ENCODE data around the gene MEGF8. TPM values are rescaled to one million over a fixed set of nuclear protein-coding genes. Genes with fewer than 3 reads are reported as not detected.

The MEGF8 gene
- total RNA-seq, 4 donors from 2014 or later, result 10.7 to 21.5 (median 16.1) TPM

DNA sequence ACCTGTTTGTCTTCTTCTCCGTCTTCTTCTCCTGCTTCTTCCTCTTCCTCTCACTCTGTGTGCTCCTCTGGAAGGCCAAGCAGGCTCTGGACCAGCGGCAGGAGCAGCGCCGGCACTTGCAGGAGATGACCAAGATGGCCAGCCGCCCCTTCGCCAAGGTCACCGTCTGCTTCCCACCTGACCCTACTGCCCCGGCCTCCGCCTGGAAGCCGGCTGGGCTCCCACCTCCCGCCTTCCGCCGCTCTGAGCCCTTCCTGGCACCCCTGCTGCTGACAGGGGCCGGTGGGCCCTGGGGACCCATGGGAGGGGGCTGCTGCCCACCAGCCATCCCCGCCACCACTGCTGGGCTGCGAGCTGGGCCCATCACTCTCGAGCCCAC lies 50.7 kb downstream of the MEGF8 start:
- Histone ChIP-seq H3K4me3 (no peak overlapping the region), H3K36me3 (peaks cover 38% of the 10 kb centered on the region), H3K4me1 (no peaks in the 10 kb centered on the region), H3K27ac (no peak overlapping the region), H3K27me3 (no peaks in the 10 kb centered on the region), H3K9me3 (no peaks in the 10 kb centered on the region)
- no peak for DNase-seq (ENCODE audit: low spot score in 2 of 2)
- no peak for TF ChIP-seq POLR2A (IDR thresholded peaks at IDR 0.05)
- TF ChIP-seq, protein P1, sequence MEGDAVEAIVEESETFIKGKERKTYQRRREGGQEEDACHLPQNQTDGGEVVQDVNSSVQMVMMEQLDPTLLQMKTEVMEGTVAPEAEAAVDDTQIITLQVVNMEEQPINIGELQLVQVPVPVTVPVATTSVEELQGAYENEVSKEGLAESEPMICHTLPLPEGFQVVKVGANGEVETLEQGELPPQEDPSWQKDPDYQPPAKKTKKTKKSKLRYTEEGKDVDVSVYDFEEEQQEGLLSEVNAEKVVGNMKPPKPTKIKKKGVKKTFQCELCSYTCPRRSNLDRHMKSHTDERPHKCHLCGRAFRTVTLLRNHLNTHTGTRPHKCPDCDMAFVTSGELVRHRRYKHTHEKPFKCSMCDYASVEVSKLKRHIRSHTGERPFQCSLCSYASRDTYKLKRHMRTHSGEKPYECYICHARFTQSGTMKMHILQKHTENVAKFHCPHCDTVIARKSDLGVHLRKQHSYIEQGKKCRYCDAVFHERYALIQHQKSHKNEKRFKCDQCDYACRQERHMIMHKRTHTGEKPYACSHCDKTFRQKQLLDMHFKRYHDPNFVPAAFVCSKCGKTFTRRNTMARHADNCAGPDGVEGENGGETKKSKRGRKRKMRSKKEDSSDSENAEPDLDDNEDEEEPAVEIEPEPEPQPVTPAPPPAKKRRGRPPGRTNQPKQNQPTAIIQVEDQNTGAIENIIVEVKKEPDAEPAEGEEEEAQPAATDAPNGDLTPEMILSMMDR (IDR thresholded peaks at IDR 0.05), result no peak
- TF ChIP-seq EP300 (IDR thresholded peaks at IDR 0.05), result no peak
- TF ChIP-seq POLR2AphosphoS5 (IDR thresholded peaks at IDR 0.05), result no peak
- 94% methylated on average over 13 of the region's 17 CpGs for WGBS

DNA sequence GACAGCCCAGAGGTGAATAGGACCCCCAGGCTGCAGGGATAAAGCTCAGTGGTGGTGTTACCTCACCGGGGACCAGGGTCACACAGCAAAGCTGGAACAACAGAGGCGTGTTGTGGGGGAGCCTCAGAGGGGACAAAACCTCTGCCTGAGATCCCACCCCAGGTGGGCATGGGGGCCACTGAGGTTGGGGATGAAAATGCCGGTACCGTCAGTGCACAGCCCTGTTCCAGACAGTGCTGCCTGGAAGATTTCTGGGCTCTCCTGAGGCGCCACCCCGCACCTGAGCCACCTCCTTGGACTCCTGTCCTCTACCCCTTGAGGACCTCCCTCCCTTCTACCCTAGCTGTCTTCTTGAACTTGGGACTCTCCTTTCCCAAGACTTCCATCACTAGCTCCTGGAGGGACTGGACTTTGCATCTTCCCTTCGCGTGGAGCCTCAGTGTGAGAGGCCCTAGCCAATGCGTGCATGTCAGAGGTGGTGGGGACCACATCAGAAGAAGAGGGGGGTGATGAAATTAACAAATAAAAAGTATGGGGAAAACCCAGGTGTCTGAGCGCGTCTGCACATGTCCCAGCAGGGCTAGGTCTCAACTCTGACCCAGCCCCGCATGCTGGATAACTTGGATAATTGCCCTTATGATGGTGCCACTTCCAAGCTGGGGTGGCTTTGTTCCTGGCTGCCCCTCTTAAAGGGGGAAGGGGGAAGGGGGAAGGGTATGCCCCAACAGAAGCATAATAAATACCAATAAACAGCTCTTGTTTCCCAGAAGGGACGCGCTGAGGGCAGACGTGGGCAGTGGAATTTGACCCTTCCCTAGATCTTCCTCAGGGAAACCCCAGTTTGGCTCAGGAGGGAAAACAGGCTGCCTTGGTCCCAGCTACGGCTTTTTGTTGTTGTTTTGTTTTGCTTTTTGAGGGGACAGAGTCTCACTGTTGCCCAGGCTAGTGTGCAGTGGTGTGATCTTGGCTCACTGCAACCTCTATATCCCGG lies 53.1 kb downstream of the MEGF8 start:
- no peaks in the 10 kb centered on the region for H3K4me1 ChIP-seq
- no peaks in the 10 kb centered on the region for H3K9me3 ChIP-seq
- no peak for DNase-seq (ENCODE audit: low spot score in 2 of 2)
- TF ChIP-seq POLR2A (IDR thresholded peaks at IDR 0.05) (no peak), EP300 (IDR thresholded peaks at IDR 0.05) (no peak), POLR2AphosphoS5 (IDR thresholded peaks at IDR 0.05) (no peak)
- TF ChIP-seq, protein P1 (IDR thresholded peaks at IDR 0.05), result no peak
- H3K4me3 ChIP-seq, result no peak overlapping the region
- H3K27ac ChIP-seq, result no peak overlapping the region
- peaks cover 12% of the 10 kb centered on the region for H3K27me3 ChIP-seq
- WGBS, result 66% methylated on average over 17 of the region's 17 CpGs
- peaks cover 21% of the 10 kb centered on the region for H3K36me3 ChIP-seq

DNA sequence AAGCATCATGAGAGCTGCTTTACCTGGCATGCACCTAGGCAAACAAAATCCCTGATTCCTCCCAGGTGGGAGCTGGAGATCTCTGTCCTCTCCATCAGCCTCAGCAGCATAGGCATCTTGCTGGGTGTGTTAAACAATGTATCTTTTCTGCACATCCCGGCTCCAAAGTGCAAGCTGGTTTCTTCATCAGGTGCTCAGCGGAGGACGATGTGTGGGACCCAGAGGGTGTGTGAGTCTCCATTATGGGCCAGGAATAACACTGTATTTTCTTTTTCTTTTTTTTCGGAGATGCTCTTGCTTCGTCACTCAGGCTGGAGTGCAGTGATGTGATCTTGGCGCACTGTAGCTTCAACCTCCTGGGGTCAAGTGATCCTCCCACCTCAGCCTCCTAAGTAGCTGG lies 54.7 kb downstream of the MEGF8 start:
- Histone ChIP-seq H3K27me3 (peaks cover 12% of the 10 kb centered on the region), H3K36me3 (peaks cover 17% of the 10 kb centered on the region), H3K4me1 (no peaks in the 10 kb centered on the region), H3K4me3 (no peak overlapping the region), H3K27ac (no peak overlapping the region), H3K9me3 (no peaks in the 10 kb centered on the region)
- DNase-seq (ENCODE audit: low spot score in 2 of 2), result no peak
- WGBS, result 83% methylated on average over 6 of the region's 6 CpGs
- TF ChIP-seq, protein P1 (IDR thresholded peaks at IDR 0.05), result no peak
- TF ChIP-seq EP300 (IDR thresholded peaks at IDR 0.05) (no peak), POLR2AphosphoS5 (IDR thresholded peaks at IDR 0.05) (no peak), POLR2A (IDR thresholded peaks at IDR 0.05) (no peak)

DNA sequence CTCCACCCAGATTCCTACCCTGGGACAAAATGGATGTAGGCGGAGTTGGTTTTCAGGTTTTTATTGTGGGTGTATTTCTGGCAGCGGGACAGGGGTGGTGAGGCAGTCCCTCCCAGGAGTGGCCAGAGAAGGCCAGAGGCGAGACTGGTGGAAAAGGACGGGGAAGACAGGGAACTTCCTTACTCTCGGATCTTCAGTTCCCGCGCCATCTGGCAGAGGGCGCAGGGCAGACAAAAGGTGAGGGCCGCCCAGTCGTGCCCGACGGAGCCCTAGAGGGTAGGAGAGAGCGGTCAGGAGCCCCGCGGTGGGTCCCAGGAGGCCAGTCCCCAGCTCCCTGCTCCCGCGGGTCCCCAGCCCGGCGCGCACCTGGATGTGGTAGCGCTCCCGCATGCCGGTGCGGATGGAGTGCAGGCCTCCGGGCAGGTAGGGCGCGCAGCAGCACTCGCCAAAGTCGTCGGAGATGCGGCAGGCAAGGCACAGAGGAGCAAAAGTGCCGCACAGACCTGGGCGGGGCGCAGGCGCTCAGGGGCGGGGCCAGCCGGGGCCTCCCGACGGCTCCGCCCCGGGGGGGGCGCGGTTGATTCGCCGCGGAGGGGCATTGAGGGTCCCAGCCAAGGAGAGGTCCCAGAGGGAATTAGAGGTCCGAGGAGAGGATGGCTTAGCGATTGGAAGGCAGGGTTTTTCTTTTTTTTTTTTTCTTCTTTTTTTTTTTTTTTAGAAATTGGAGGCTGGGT lies 61.7 kb downstream of the MEGF8 start:
- WGBS, result 2% methylated on average over 43 of the region's 48 CpGs
- no peaks in the 10 kb centered on the region for H3K36me3 ChIP-seq
- H3K4me3 ChIP-seq, result peak overlapping the region; percentile 49
- TF ChIP-seq POLR2A (IDR thresholded peaks at IDR 0.05) (no peak), POLR2AphosphoS5 (IDR thresholded peaks at IDR 0.05) (no peak), EP300 (IDR thresholded peaks at IDR 0.05) (no peak)
- TF ChIP-seq, protein P1 (IDR thresholded peaks at IDR 0.05), result peak; percentile 10 to 60
- peaks cover 11% of the 10 kb centered on the region for H3K4me1 ChIP-seq
- H3K9me3 ChIP-seq, result no peaks in the 10 kb centered on the region
- DNase-seq (ENCODE audit: low spot score in 2 of 2), result peak in 1 of 2 donors; percentile 79
- peak overlapping the region; percentile 54 for H3K27ac ChIP-seq
- H3K27me3 ChIP-seq, result peaks cover 28% of the 10 kb centered on the region

All from suprapubic skin (tissue), 4 donors.